Esophagus muscularis mucosa (tissue), 4 donors: Measurements from ENCODE around the gene EID2. TPM values are rescaled to one million over a fixed set of nuclear protein-coding genes. Genes with fewer than 3 reads are reported as not detected.
A peak's percentile ranks its signal among the peaks of the same experiment; 100 is the strongest.

ENCODE experiments used
- DNase-seq: peaks from one replicate; pipeline ENCODE4 v3.0.0-alpha.2; 2017; ENCODE audit errors: extremely low spot score
- H3K27ac ChIP-seq, 4 donors: fragments of 200-600 bp; sonication (generic); replicated peaks in 1 of 4; 1 replicate in 3 of 4; 2 replicates in 1 of 4; pipeline ENCODE4 v1.5.1; 2016 to 2019; ENCODE audit warnings: mild to moderate bottlenecking in 1 of 4
- H3K27me3 ChIP-seq, 4 donors: fragments of 200-600 bp; sonication (generic); one replicate each; pipeline versions ENCODE4 v1.5.1 to v1.6.0; 2016 to 2019
- H3K36me3 ChIP-seq, 4 donors: fragments of 200-600 bp; sonication (generic); one replicate each; pipeline ENCODE4 v1.5.1; 2016 to 2019
- H3K4me1 ChIP-seq, 4 donors: fragments of 200-600 bp; sonication (generic); one replicate each; pipeline ENCODE4 v1.5.1; 2016 to 2019
- H3K4me3 ChIP-seq, 4 donors: fragments of 200-600 bp; sonication (generic); 1 replicate in 2 of 4; 2 replicates in 2 of 4; pipeline ENCODE4 v1.5.1; 2016 to 2019; ENCODE audit warnings: mild to moderate bottlenecking in 4 of 4, moderate library complexity in 1 of 4
- H3K9me3 ChIP-seq, 4 donors: fragments of 200-600 bp; sonication (generic); 1 replicate in 3 of 4; 2 replicates in 1 of 4; pipeline ENCODE4 v1.5.1; 2016 to 2019
- EP300 ChIP-seq: sonication (generic); formaldehyde crosslinking; IDR thresholded peaks from one replicate; pipeline ENCODE4 v1.6.1; 2017; ENCODE audit warnings: antibody characterized with exemption
- POLR2A ChIP-seq: fragments of 450-650 bp; IDR thresholded peaks from one replicate; pipeline ENCODE4 v1.6.1; 2017; ENCODE audit warnings: antibody characterized with exemption, moderate library complexity, mild to moderate bottlenecking, low read depth
- POLR2AphosphoS5 ChIP-seq, 2 donors: sonication (generic); formaldehyde crosslinking; IDR thresholded peaks; one replicate each; pipeline ENCODE4 v1.6.1; 2017; ENCODE audit warnings: antibody characterized with exemption in 2 of 2
- WGBS: methylation state at CpG from one replicate; pipeline ENCODE4 v1.1.5; 2018; 5-methylcytosine and 5-hydroxymethylcytosine counted together
- intact Hi-C: fragments of 100-400 bp; cut with DNase I; formaldehyde crosslinking; loops from one replicate; pipeline ENCODE4 v1.15.1; 2023
- total RNA-seq, 4 donors: library from RNA; depleted of rRNA; stranded (reverse); fragments of >200 nt; gene quantifications; one replicate each; pipeline versions ENCODE4 v1.1.0 to v1.2.1, GENCODE V29; 2016
- TF ChIP-seq, protein P1 (sequence below), 3 experiments: fragments of 200-600 bp in 2 of 3; fragments of 450-650 bp in 1 of 3; sonication (generic) in 2 of 3; IDR thresholded peaks; one replicate each; pipeline ENCODE4 v1.5.1; 2017 to 2019; ENCODE audit warnings: antibody characterized with exemption in 3 of 3, mild to moderate bottlenecking in 2 of 3, moderate library complexity in 1 of 3

Gene EID2
- total RNA-seq, 4 donors from 2014 or later: 13.9 to 26.4 (median 18.9) TPM

DNA sequence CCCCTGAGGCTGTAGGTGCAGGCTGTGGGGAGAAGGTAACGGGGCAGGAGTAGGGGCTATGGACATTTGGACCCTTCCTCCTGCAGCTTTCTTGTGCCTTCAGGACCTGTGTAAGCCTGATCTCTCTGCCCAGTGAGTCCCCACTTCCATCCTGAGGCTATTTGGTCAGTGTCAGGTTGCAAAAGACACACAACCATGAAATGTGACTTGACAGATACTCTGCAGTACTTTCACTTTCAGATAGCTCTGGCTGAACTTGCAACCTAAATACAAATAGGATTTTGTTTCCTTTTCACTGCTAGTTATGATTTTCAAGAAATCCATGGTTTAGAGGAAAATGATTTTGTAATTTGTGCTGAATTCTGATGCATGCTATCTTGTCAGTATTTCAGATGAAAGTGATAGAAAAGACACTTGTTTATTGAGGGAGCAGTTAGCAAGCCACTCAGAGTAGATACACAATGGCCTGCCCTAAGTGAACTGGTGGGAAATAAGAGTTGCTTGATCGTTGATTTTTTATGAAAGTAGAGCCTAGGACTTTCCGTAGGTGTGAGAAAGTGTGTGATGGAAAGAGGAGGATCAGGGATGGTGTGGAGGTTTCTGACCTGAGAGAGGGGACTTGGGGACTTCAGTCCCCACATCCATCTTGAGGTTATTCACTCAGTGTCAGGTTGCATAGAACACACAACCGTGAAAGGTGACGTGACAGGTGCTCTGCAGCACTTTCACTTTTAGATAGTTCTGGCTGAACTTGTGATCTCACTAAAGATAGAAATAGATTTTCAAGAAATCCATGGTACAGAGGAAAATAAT lies 18.1 kb upstream of the EID2 start:
- H3K27me3 ChIP-seq: peaks cover 0 to 6% (median 0%) of the 10 kb centered on the region in 4 donors
- intact Hi-C loops: loop anchor here (5.0 kb wide), 1 partner anchor 114 kb away; no protein-coding TSS in a partner anchor
- no peak overlapping the region for H3K27ac ChIP-seq
- H3K4me3 ChIP-seq: no peak overlapping the region
- no peaks in the 10 kb centered on the region for H3K36me3 ChIP-seq
- no peaks in the 10 kb centered on the region for H3K9me3 ChIP-seq
- peaks cover 0 to 9% (median 4%) of the 10 kb centered on the region in 4 donors for H3K4me1 ChIP-seq
- TF ChIP-seq POLR2AphosphoS5 (IDR thresholded peaks at IDR 0.05) (no peak), POLR2A (no peak), EP300 (no peak)
- TF ChIP-seq, protein P1, sequence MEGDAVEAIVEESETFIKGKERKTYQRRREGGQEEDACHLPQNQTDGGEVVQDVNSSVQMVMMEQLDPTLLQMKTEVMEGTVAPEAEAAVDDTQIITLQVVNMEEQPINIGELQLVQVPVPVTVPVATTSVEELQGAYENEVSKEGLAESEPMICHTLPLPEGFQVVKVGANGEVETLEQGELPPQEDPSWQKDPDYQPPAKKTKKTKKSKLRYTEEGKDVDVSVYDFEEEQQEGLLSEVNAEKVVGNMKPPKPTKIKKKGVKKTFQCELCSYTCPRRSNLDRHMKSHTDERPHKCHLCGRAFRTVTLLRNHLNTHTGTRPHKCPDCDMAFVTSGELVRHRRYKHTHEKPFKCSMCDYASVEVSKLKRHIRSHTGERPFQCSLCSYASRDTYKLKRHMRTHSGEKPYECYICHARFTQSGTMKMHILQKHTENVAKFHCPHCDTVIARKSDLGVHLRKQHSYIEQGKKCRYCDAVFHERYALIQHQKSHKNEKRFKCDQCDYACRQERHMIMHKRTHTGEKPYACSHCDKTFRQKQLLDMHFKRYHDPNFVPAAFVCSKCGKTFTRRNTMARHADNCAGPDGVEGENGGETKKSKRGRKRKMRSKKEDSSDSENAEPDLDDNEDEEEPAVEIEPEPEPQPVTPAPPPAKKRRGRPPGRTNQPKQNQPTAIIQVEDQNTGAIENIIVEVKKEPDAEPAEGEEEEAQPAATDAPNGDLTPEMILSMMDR (IDR thresholded peaks at IDR 0.05): no peak
- WGBS: 64% methylated on average over 5 of the region's 5 CpGs
- peak; percentile 37 for DNase-seq

DNA sequence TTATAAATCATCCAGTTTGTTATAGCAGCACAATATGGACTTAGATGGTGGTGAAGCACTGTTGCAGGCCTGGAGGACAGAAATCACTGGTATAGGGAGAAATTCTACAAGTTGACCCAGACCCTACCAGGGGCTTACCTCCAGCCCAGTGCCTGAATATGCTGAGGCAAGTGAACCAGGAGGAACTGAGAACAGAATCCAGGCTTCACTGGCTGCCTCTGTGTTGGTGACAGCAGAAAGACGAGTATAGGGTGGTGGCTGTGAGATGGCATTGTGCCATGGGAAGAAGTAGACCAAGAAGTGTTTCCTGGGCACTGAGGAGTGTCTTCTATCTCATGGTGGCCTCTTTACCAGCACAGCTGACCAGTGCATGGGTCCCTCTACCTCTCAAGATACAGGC lies 15.9 kb upstream of the EID2 start:
- Histone ChIP-seq H3K36me3 (no peaks in the 10 kb centered on the region), H3K27ac (no peak overlapping the region), H3K4me3 (no peak overlapping the region), H3K27me3 (peaks cover 0 to 20% (median 0%) of the 10 kb centered on the region in 4 donors), H3K4me1 (peaks cover 0 to 9% (median 4%) of the 10 kb centered on the region in 4 donors), H3K9me3 (no peaks in the 10 kb centered on the region)
- WGBS: 36% methylated on average over 1 of the region's 1 CpG
- peak; percentile 31 for DNase-seq
- intact Hi-C loops: loop anchor here (5.0 kb wide), 1 partner anchor 116 kb away; no protein-coding TSS in a partner anchor
- no peak for TF ChIP-seq POLR2A
- no peak for TF ChIP-seq POLR2AphosphoS5 (IDR thresholded peaks at IDR 0.05)
- no peak for TF ChIP-seq EP300
- TF ChIP-seq, protein P1 (IDR thresholded peaks at IDR 0.05): no peak

DNA sequence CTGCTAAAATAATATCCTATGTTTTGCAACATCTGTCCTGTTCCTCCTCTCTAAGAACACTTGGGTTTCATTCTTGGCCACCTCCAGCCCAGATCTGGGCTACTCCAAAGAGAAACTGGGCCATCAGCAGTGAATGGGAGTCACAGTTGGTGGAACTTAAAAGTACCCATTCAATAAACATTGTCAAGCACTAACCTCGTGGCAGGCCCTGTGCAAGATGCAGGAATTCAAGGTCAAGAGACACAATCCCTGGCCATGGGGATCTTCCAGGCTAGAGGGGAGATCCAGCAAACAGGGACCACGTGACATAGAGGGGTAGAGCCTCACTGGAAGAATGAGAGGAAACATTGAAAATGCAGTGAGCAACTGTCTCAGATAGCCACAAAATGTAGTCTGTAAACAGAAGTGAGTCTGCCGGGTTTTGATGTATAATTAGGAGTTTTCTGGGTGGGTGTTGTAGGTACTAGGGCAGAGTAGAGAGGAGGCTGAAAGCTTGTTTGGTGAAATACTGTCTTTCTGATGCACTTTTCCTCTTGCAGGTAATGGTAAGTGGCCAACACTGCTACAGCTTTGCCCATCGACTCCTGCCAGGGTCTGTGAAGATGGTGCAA lies 14.8 kb upstream of the EID2 start:
- H3K27ac ChIP-seq: no peak overlapping the region

DNA sequence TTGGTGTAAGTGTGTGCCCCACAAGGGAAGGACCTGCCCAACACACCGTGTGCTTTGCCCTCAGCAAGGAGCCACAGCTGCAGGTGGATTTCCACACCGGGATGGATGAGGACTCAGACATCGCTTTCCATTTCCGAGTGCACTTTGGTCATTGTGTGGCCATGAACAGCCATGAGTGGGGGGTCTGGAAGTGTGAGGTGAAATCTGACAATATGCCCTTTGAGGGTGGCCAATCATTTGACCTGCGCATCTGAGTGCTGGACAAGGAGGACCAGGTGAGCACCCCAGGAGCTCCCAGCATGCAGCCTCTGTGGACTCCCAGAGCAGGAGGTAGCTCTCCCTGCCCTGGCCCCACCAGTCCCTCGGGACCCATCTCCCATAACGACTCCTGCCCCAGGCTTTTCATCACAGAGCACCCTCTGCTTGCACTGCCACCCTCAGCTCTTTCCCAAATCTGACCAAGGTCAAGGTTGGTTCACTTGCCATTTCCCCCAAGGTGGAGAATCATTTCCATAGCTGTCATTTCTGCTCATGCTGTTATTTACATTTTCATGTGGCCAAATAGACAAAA lies 13.2 kb upstream of the EID2 start:
- Histone ChIP-seq H3K36me3 (no peaks in the 10 kb centered on the region), H3K4me3 (no peak overlapping the region), H3K27me3 (peaks cover 0 to 28% (median 0%) of the 10 kb centered on the region in 4 donors), H3K27ac (no peak overlapping the region), H3K9me3 (no peaks in the 10 kb centered on the region), H3K4me1 (peaks cover 0 to 9% (median 4%) of the 10 kb centered on the region in 4 donors)
- intact Hi-C loops: no loop called here
- TF ChIP-seq POLR2A: no peak
- TF ChIP-seq, protein P1 (IDR thresholded peaks at IDR 0.05): no peak
- no peak for TF ChIP-seq EP300
- no peak for TF ChIP-seq POLR2AphosphoS5 (IDR thresholded peaks at IDR 0.05)
- peak; percentile 62 for DNase-seq
- 57% methylated on average over 7 of the region's 7 CpGs for WGBS

More for the DNA sequence above, 14.8 kb upstream of the EID2 start:
- peak; percentile 68 for DNase-seq
- TF ChIP-seq EP300: no peak
- no peak for TF ChIP-seq POLR2A
- TF ChIP-seq, protein P1 (IDR thresholded peaks at IDR 0.05): no peak
- no peak for TF ChIP-seq POLR2AphosphoS5 (IDR thresholded peaks at IDR 0.05)
- intact Hi-C loops: loop anchor here (5.0 kb wide), 1 partner anchor 117 kb away; no protein-coding TSS in a partner anchor
- H3K27me3 ChIP-seq: peaks cover 0 to 20% (median 0%) of the 10 kb centered on the region in 4 donors
- no peak overlapping the region for H3K4me3 ChIP-seq
- H3K4me1 ChIP-seq: peaks cover 0 to 9% (median 4%) of the 10 kb centered on the region in 4 donors
- no peaks in the 10 kb centered on the region for H3K36me3 ChIP-seq
- WGBS: 73% methylated on average over 4 of the region's 4 CpGs
- H3K9me3 ChIP-seq: no peaks in the 10 kb centered on the region
